ENCODE data around the gene DPEP2NB. TPM values are rescaled to one million over a fixed set of nuclear protein-coding genes. Genes with fewer than 3 reads are reported as not detected.
"Not testable (repeated sequence)": the region's sequence is repeated elsewhere in the genome, so short reads cannot be mapped to it uniquely, and the experiment has no call there.

DPEP2NB gene, protein sequence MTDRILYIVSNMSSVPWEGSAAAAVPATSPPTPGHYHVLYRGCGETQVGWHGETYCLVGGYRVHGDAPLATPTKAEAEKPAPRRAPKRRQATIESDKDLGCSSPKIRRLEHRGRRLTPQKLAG
- total RNA-seq: not detected in 2 replicates

- intact Hi-C loops (cut with micrococcal nuclease): no loop called here
Observed at GRCh38 chr16:68015681-68016080, at the start of gene DPEP2NB. Gene DPEP2NB, minus strand, starts transcription at chr16:68015911. Its CDS starts 141 bp downstream, at chr16:68015770.

GRCh38 chr16:68064791-68065365, 49.2 kb upstream of the DPEP2NB start:
- intact Hi-C loops (cut with micrococcal nuclease): loop anchor here (1.0 to 2.0 kb wide), 3 partner anchors 14 to 129 kb away; partner anchors contain the start of gene PSMB10

DNA sequence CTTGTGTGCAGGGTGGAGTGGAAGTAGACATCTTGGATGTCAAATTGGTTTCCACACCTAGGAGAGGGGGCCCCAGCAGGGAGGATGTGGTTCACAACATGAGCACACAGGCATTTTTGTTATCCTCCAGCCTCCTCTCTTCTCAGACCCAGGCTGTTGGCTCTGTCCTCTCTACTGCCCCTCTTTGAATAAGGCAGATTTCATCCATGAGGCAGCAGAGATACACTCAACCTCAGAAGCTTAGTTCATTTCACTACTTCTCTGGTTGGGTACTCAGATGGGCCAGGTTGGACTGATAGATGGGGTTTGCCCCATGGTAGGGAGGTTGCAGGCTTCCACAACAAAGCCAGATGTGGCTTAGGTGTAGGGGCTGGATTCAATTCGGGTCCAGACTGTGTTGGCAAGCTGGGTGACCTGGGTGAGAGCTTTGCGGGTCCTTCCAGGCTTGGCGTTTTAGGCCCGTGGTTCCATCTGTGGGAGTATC, 47.2 kb upstream of the DPEP2NB start:
- intact Hi-C loops (cut with micrococcal nuclease): no loop called here

GRCh38 chr16:68061396-68061795, 45.7 kb upstream of the DPEP2NB start:
- intact Hi-C loops (cut with micrococcal nuclease): no loop called here

- intact Hi-C loops (cut with micrococcal nuclease): no loop called here
Observed at GRCh38 chr16:68059804-68060203, 44.1 kb upstream of the DPEP2NB start.

- intact Hi-C loops (cut with micrococcal nuclease): no loop called here
Observed at GRCh38 chr16:68055395-68055794, 39.7 kb upstream of the DPEP2NB start.

GRCh38 chr16:68049449-68049848, 33.7 kb upstream of the DPEP2NB start:
- intact Hi-C loops (cut with micrococcal nuclease): no loop called here

- intact Hi-C loops (cut with micrococcal nuclease): no loop called here
Observed at GRCh38 chr16:68047987-68048386, 32.3 kb upstream of the DPEP2NB start.

GRCh38 chr16:68046106-68046505, 30.4 kb upstream of the DPEP2NB start:
- intact Hi-C loops (cut with micrococcal nuclease): no loop called here

- intact Hi-C loops (cut with micrococcal nuclease): no loop called here
Observed at GRCh38 chr16:68041783-68042182, 26.1 kb upstream of the DPEP2NB start.

DNA sequence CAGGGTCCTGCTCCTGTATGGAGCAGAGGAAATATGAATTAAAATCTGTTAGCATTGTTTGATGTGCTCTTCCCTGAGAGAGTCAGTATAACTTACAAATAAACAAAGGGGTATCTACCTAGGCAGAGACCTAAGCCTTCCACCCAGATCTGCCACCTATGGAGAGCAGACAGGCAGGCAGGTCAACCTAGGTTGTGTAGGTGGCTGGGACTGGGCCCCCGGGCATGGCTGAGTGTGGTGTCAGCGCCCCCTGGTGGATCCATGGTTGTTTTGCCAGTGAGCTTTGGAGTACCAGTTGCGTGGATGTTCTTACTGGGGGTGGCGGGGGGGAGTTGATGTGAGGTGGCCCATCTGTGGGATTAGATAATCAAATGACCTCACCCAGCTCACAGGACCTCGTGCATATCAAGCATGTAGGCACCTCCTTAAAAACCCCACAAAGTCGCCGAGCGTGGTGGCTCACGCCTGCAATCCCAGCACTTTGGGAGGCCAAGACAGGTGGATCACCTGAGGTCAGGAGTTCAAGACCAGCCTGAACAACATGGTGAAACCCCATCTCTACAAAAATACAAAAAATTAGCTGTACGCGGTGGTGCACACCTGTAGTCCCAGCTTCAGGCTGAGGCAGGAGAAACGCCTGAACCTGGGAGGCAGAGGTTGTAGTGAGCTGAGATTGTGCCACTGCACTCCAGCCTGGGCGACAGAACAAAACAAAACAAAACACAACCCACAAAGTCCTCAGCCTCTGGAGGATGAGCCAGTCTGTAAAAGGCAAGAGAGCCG, 25.0 kb upstream of the DPEP2NB start:
- intact Hi-C loops (cut with micrococcal nuclease): loop anchor here (1.0 kb wide), 4 partner anchors 47 to 224 kb away; partner anchors contain the start of gene PSMB10

GRCh38 chr16:68037841-68038597, 22.3 kb upstream of the DPEP2NB start:
- intact Hi-C loops (cut with micrococcal nuclease): no loop called here

DNA sequence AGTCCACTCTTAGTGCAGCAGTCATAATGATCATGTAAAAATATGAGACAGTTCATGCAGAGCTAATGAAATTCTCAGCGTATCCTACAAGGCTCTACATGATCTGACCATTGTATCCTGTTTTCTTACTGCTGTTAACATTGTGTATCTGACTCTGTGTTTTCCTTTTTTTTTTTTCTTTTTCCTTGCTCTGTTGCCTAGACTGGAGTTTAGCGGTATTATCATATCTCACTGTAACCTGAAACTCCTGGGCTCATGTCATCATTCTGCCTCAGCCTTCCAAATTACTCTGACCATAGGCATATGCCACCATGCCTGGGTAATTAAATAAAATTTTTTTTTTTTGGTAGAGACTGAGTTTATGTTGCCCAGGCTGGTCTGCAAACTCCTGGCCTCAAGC, 19.5 kb upstream of the DPEP2NB start:
- intact Hi-C loops (cut with micrococcal nuclease): no loop called here

- intact Hi-C loops (cut with micrococcal nuclease): no loop called here
Observed at GRCh38 chr16:68033101-68033500, 17.4 kb upstream of the DPEP2NB start.

- intact Hi-C loops (cut with micrococcal nuclease): no loop called here
Observed at GRCh38 chr16:68031951-68032350, 16.2 kb upstream of the DPEP2NB start.

GRCh38 chr16:68030108-68030507, 14.4 kb upstream of the DPEP2NB start:
- intact Hi-C loops (cut with micrococcal nuclease): not testable (repeated sequence)

GRCh38 chr16:68028996-68029395, 13.3 kb upstream of the DPEP2NB start:
- intact Hi-C loops (cut with micrococcal nuclease): no loop called here

- intact Hi-C loops (cut with micrococcal nuclease): loop anchor here (1.0 to 5.0 kb wide), 5 partner anchors 30 to 356 kb away; partner anchors contain the start of genes C16orf86, DPEP3, ENKD1 and RANBP10
Observed at GRCh38 chr16:68022728-68023537, 7.2 kb upstream of the DPEP2NB start, which contains the start of the genes DDX28 and DUS2. Gene DDX28, minus strand, starts transcription at chr16:68023232. Its CDS starts 30 bp downstream, at chr16:68023202. Gene DUS2, plus strand, starts transcription at chr16:68023284. Its CDS starts 14,740 bp downstream, at chr16:68038024.

GRCh38 chr16:68022278-68022727, 6.6 kb upstream of the DPEP2NB start:
- intact Hi-C loops (cut with micrococcal nuclease): loop anchor here (2.0 to 5.0 kb wide), 3 partner anchors 40 to 356 kb away; partner anchors contain the start of genes C16orf86, DPEP3, ENKD1 and SLC12A4

- intact Hi-C loops (cut with micrococcal nuclease): loop anchor here (5.0 kb wide), 1 partner anchor 39 kb away; the partner anchor contains the start of gene DPEP3
Observed at GRCh38 chr16:68021490-68021889, 5.8 kb upstream of the DPEP2NB start.

Measured in T-helper 2 cell treated with Interferon-gamma antibody and Interleukin-4, amounts not matched to agents 100 ng/mL and 5 ng/mL, for 36 hours (primary cell).